Gastroesophageal sphincter (tissue), 4 donors: Measurements from ENCODE around the gene DMD. TPM values are rescaled to one million over a fixed set of nuclear protein-coding genes. Genes with fewer than 3 reads are reported as not detected.

Experiments
- ATAC-seq: fragments of 150-250 bp; one replicate; pipeline ENCODE4 v1.9.1; 2016; ENCODE audit warnings: mild to moderate bottlenecking, moderate library complexity
- H3K27ac ChIP-seq, 4 donors: fragments of 200-600 bp; sonication (generic) in 3 of 4; 1 replicate in 3 of 4; 2 replicates in 1 of 4; pipeline ENCODE4 v1.5.1; 2016 to 2019
- H3K27me3 ChIP-seq: fragments of 200-600 bp; sonication (generic); one replicate; pipeline ENCODE4 v1.5.1; 2019
- H3K36me3 ChIP-seq, 2 donors: fragments of 200-600 bp; sonication (generic); one replicate each; pipeline ENCODE4 v1.5.1; 2019; ENCODE audit warnings: control low read depth in 1 of 2
- H3K4me1 ChIP-seq, 3 donors: fragments of 200-600 bp; sonication (generic); 1 replicate in 2 of 3; 2 replicates in 1 of 3; pipeline ENCODE4 v1.5.1; 2016 to 2019; ENCODE audit warnings: control low read depth in 2 of 3
- H3K4me3 ChIP-seq, 2 donors: fragments of 200-600 bp; sonication (generic); one replicate each; pipeline ENCODE4 v1.5.1; 2019; ENCODE audit warnings: mild to moderate bottlenecking in 1 of 2, moderate library complexity in 1 of 2
- H3K9me3 ChIP-seq, 3 donors: fragments of 200-600 bp; sonication (generic); one replicate each; pipeline ENCODE4 v1.5.1; 2017 to 2019; ENCODE audit warnings: control low read depth in 2 of 3
- CTCF ChIP-seq, 4 experiments: fragments of 200-600 bp in 2 of 4; fragments of 450-650 bp in 2 of 4; sonication (generic) in 1 of 4; IDR thresholded peaks; one replicate each; pipeline ENCODE4 v1.5.1; 2017 to 2019; ENCODE audit warnings: antibody characterized with exemption in 4 of 4, mild to moderate bottlenecking in 2 of 4, moderate library complexity in 2 of 4
- EP300 ChIP-seq: sonication (generic); formaldehyde crosslinking; IDR thresholded peaks from one replicate; pipeline ENCODE4 v1.6.1; 2017; ENCODE audit warnings: antibody characterized with exemption, mild to moderate bottlenecking
- POLR2A ChIP-seq, 2 donors: fragments of 450-650 bp; IDR thresholded peaks; one replicate each; pipeline ENCODE4 v1.6.1; 2017; ENCODE audit warnings: antibody characterized with exemption in 2 of 2, mild to moderate bottlenecking in 2 of 2, moderate library complexity in 1 of 2
- POLR2AphosphoS5 ChIP-seq: sonication (generic); formaldehyde crosslinking; IDR thresholded peaks from one replicate; pipeline ENCODE4 v1.6.1; 2017; ENCODE audit warnings: antibody characterized with exemption
- WGBS, 2 donors: methylation state at CpG; one replicate each; pipeline ENCODE4 v1.1.5; 2018; ENCODE audit warnings: low coverage in 1 of 2; 5-methylcytosine and 5-hydroxymethylcytosine counted together
- total RNA-seq, 4 donors: library from RNA; depleted of rRNA; stranded (reverse); fragments of >200 nt; gene quantifications; one replicate each; pipeline ENCODE4 v1.1.0, GENCODE V29; 2016

DMD gene
- total RNA-seq, 4 donors from 2014 or later = 111 to 225 (median 183) TPM

GRCh38 chrX:32087663-32088062 lies 1123.7 kb downstream of the DMD start:
- Histone ChIP-seq H3K27ac (no peak overlapping the region), H3K4me3 (no peak overlapping the region), H3K27me3 (no peaks in the 10 kb centered on the region), H3K9me3 (no peaks in the 10 kb centered on the region), H3K4me1 (no peaks in the 10 kb centered on the region), H3K36me3 (no peaks in the 10 kb centered on the region)
- WGBS, 2 donors = 65 to 73% methylated on average over 3 to 4 of the region's 4 CpGs
- no peak for ATAC-seq
- TF ChIP-seq POLR2A (IDR thresholded peaks at IDR 0.05) (no peak), EP300 (no peak), POLR2AphosphoS5 (no peak), CTCF (IDR thresholded peaks at IDR 0.05) (no peak)

GRCh38 chrX:32084757-32085156 lies 1126.6 kb downstream of the DMD start:
- WGBS, 2 donors = 93% methylated on average over 5 of the region's 7 CpGs; no CpG with 5 or more reads in 1 of the 2 donors
- H3K27ac ChIP-seq = no peak overlapping the region
- no peaks in the 10 kb centered on the region for H3K36me3 ChIP-seq
- no peak overlapping the region for H3K4me3 ChIP-seq
- TF ChIP-seq CTCF (IDR thresholded peaks at IDR 0.05) (no peak), EP300 (no peak), POLR2AphosphoS5 (no peak), POLR2A (IDR thresholded peaks at IDR 0.05) (no peak)
- ATAC-seq = no peak
- no peaks in the 10 kb centered on the region for H3K4me1 ChIP-seq
- no peaks in the 10 kb centered on the region for H3K9me3 ChIP-seq
- H3K27me3 ChIP-seq = no peaks in the 10 kb centered on the region

- Histone ChIP-seq H3K36me3 (no peaks in the 10 kb centered on the region), H3K27me3 (no peaks in the 10 kb centered on the region), H3K9me3 (no peaks in the 10 kb centered on the region), H3K4me1 (no peaks in the 10 kb centered on the region), H3K4me3 (no peak overlapping the region), H3K27ac (no peak overlapping the region)
- ATAC-seq = no peak
- WGBS, 2 donors = 63 to 72% methylated on average over 2 to 3 of the region's 3 CpGs
- TF ChIP-seq POLR2A (IDR thresholded peaks at IDR 0.05) = no peak
- TF ChIP-seq CTCF (IDR thresholded peaks at IDR 0.05) = no peak
- TF ChIP-seq POLR2AphosphoS5 = no peak
- no peak for TF ChIP-seq EP300
Measured at GRCh38 chrX:32048285-32048684, 1163.1 kb downstream of the DMD start.

- Histone ChIP-seq H3K36me3 (no peaks in the 10 kb centered on the region), H3K9me3 (no peaks in the 10 kb centered on the region), H3K4me3 (no peak overlapping the region), H3K27me3 (no peaks in the 10 kb centered on the region), H3K27ac (no peak overlapping the region), H3K4me1 (no peaks in the 10 kb centered on the region)
- WGBS, 2 donors = 82% methylated on average over 2 of the region's 4 CpGs; no CpG with 5 or more reads in 1 of the 2 donors
- no peak for ATAC-seq
- TF ChIP-seq EP300 (no peak), POLR2A (IDR thresholded peaks at IDR 0.05) (no peak), CTCF (IDR thresholded peaks at IDR 0.05) (no peak), POLR2AphosphoS5 (no peak)
Measured at GRCh38 chrX:32045149-32045548, 1166.2 kb downstream of the DMD start.

GRCh38 chrX:32041181-32041580 lies 1170.2 kb downstream of the DMD start:
- H3K27me3 ChIP-seq = no peaks in the 10 kb centered on the region
- no peak for TF ChIP-seq CTCF (IDR thresholded peaks at IDR 0.05)
- TF ChIP-seq POLR2A (IDR thresholded peaks at IDR 0.05) = no peak
- no peak for TF ChIP-seq EP300
- no peak for TF ChIP-seq POLR2AphosphoS5
- 78 to 100% methylated on average over 2 to 4 of the region's 4 CpGs for WGBS, 2 donors
- H3K4me1 ChIP-seq = no peaks in the 10 kb centered on the region
- no peak for ATAC-seq
- no peaks in the 10 kb centered on the region for H3K36me3 ChIP-seq
- H3K27ac ChIP-seq = no peak overlapping the region
- no peaks in the 10 kb centered on the region for H3K9me3 ChIP-seq
- H3K4me3 ChIP-seq = no peak overlapping the region
